ENCODE measurements around the gene PNRC2.
A peak's percentile ranks its signal among the peaks of the same experiment; 100 is the strongest.

The PNRC2 gene

GRCh38 chr1:23959461-23960290 is at the start of gene PNRC2:
Gene PNRC2, plus strand, starts transcription at chr1:23959828. Its CDS starts 1,630 bp downstream, at chr1:23961458.
- H3K27ac ChIP-seq = peak within 1 kb of the TSS; percentile 98
- TF ChIP-seq CTCF (conservative IDR thresholded peaks at IDR 0.05) = no peak

DNA sequence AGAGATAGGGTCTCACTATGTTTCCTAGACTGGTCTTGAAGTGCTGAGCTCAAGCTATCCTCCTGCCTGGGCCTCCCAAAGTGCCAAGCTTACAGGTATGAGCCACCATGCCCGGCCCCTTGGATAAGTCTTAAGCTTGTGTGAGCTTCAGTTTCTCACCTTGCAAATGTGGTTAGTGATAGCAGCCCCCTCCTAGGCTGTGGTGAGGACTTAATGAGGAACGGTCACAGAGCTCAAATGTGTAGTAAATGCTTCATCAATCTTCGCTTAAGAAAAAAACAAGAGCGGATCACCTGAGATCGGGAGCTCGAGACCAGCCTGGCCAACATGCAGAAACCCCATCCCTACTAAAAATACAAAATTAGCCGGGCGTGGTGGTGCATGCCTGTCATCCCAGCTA is 49.5 kb upstream of the PNRC2 start:
- TF ChIP-seq CTCF (conservative IDR thresholded peaks at IDR 0.05) = no peak

GRCh38 chr1:23910553-23911246 is 48.9 kb upstream of the PNRC2 start:
- no peak overlapping the region for H3K27ac ChIP-seq
- no peak for TF ChIP-seq CTCF (conservative IDR thresholded peaks at IDR 0.05)

More for the DNA sequence above, 49.5 kb upstream of the PNRC2 start:
- no peak overlapping the region for H3K27ac ChIP-seq

DNA sequence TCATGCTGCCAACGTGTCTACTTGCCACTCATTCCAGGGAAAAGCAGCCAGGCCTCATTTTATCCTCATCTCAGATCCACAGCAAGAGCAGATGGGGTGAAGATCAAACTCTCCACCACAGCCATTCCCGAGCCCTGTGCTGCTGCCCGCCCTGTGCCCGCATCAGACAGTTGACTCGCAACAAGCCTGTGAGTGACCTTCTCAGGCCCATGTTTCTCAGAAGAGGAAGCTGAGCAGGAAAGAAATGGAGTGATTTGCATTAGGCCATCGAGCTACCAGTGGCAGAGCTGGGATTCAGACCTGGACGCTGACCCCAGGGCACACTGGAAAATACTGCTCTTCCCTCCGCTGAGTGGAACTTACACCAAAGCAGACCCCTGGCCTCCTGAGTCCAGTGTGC is 47.7 kb upstream of the PNRC2 start:
- no peak for TF ChIP-seq CTCF (conservative IDR thresholded peaks at IDR 0.05)
- H3K27ac ChIP-seq = no peak overlapping the region

- no peak within 1 kb of the TSS for H3K27ac ChIP-seq
- TF ChIP-seq CTCF (conservative IDR thresholded peaks at IDR 0.05) = no peak
These were observed 46.3 kb upstream of the PNRC2 start, which contains the start of gene CNR2 for GRCh38 chr1:23913212-23913880. Gene CNR2, minus strand, starts transcription at chr1:23913362. Its CDS starts 37,745 bp downstream, at chr1:23875617.

DNA sequence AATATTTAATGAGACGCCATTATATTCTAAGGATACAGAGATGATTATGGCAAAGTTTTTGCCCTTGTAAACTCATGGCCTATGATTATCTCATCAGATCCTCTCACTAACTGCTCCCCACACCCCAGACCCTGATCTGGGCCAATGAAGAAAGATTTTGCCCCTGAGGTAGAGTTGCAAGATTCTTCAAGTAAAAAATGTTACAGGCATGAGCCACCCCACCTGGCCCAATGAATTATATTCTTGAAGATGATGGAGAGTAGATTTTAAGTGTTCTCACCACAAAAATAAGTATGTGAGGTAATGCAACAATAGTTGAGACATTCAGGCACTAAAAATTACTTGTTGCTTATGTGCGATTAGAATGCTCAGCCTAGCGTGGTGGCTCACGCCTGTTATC is 44.7 kb upstream of the PNRC2 start:
- no peak for TF ChIP-seq CTCF (conservative IDR thresholded peaks at IDR 0.05)
- H3K27ac ChIP-seq = no peak overlapping the region

DNA sequence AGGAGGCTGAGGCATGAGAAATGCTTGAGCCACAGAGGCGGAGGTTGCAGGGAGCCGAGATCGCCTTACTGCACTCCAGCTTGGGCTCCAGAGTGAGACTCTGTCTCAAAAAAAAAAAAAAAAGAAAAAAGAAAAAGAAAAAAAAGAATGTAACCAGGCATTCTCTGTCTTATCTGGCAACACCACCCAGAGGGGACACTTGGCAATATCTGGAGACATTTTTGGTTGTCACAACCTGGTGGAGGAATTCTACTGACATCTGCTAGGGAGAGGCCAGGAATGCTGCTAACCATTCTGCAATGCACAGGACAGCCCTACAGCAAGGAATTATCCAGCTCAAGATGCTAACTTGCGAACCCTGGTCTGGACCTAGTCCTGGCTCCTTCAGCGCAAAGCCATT is 44.2 kb upstream of the PNRC2 start:
- no peak overlapping the region for H3K27ac ChIP-seq
- TF ChIP-seq CTCF (conservative IDR thresholded peaks at IDR 0.05) = no peak
